GM18498 (cell line): ENCODE results near the gene CIAO1.
A peak's percentile ranks its signal among the peaks of the same experiment; 100 is the strongest.
"Not testable (repeated sequence)": the region's sequence is repeated elsewhere in the genome, so short reads cannot be mapped to it uniquely, and the experiment has no call there.

Experiments used
- ATAC-seq: cut with Tn5 transposase; IDR thresholded peaks from one replicate; pipeline ENCODE4 v1.9.1; 2021; ENCODE audit warnings: mild to moderate bottlenecking, moderate library complexity; ENCODE audit not compliant: unreplicated experiment

CIAO1 gene

DNA sequence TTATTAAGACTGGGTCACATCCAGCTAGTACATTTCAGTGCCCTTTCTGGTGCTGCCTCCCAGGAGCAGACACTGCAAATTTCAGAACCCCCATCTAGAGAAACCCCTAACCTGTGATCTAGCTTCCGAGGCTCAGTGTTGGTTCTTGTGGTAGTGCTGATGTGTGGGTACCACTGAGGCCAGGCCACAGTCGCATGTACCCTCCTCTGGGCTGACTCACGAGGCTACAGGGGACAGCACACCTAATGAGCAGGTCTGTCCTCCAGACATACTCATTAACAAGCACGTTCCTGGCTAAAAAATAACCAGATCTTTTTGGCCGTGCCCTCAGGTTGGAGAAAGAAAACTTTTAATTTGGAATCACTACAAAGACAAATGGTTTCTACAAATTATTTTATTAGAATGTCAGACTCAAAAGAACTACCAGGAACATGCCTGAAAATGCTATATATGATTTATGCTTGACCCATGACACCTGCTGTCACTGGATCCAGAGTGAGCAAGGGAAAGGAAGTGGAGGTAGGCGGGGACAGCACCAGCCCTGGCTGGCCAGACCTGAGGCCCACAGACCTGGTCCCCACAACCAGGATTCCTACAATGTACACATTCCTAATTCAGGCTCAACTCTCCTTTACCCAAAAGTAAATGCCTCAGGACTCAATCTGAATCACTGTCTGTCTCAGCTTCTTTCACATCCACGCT, 8.5 kb downstream of the CIAO1 start:
- ATAC-seq, result no peak

DNA sequence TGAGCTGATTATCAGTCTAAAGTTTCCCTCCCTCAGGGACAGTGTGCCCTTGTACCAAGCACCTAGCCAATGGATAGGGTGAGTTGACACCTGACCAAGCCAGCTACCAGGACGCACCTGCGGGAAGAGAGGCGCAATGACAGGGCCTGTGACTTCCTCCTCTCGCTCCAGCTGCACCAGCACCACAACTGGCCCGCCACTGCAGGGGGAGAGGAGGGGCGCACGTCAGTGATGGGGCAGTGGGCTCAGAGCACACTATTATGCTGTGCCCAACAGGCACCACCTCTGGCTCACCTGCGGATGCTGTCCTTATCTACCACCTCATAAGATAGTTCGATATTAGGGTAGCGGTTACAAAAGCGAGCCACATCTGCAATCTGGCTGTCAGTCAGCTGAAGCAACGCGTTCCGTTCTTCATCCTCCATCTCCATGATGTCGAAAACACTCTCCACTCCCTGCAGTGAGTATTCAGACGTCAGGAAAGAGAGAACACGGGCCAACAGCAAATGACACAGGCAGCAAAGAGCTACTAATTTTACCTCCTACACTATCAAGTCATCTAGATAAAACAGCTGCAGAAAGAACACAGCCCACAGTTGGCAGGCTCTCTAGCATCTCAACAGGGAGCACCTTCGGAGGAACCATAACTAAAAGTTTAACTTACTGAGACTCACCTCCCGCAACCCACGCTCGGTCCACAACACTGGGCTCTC, 10.9 kb downstream of the CIAO1 start:
- no peak for ATAC-seq

DNA sequence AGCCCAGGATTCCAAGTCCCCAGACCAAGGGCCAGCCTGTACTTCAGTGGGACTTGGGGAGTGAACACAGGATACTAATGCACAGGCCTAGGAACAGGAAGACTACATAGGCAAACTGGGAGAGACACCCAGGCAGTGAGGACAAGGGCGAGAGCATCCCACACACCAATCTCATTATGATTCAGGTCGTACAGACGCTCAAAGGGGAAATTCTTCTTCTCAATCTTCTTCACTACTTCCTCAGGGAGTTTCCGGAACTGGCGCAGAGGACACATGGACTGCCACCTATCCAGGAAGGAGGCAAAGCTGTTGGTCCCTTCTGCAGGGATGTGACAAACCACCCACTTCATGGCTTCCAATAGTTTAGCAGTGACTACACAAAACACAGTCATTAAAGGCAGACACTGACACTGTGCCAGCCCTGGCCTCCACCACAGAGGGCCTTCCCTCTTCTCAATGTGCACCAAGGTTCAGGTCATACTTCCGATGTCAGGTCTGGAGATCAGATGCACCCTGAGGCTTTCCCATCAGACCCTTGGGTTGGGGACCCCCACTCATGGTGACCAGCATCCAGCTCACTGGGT, 21.3 kb downstream of the CIAO1 start:
- ATAC-seq, result no peak

DNA sequence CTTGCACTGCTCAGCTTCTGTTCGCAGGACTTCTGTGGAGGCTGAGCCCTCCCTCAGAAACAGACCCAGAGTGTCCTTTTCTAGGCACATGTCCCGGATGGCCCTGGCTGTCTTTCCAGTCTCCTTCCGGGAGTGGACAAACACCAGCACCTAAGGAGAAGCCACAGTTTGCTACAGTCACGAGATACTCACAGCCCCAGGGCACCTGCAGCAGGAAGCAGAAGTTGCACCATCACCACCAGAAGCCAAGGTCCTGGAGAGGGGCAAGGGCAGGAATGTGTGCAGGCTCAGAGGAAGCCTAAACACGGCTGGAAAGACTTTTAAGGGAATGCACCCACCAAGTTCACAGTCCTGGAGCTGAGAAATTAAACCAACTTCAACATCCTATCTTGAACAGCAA, 25.7 kb downstream of the CIAO1 start:
- ATAC-seq, result no peak

DNA sequence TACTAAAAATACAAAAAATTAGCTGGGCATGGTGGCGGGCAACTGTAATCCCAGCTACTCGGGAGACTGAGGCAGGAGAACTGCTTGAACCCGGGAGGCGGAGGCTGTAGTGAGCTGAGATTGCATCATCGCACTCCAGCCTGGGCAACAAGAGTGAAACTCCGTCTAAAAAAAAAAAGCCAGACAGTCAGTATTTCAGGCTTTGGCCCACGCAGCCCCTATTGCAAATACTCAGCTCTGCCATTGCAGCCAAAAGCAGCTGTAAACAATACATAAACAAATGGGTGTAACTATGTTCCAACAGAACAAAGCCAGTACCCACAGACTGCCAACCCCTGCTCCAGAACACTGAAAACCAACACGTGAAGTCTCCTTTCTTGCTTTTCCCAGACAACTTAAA, 28.2 kb downstream of the CIAO1 start:
- ATAC-seq, result not testable (repeated sequence)

DNA sequence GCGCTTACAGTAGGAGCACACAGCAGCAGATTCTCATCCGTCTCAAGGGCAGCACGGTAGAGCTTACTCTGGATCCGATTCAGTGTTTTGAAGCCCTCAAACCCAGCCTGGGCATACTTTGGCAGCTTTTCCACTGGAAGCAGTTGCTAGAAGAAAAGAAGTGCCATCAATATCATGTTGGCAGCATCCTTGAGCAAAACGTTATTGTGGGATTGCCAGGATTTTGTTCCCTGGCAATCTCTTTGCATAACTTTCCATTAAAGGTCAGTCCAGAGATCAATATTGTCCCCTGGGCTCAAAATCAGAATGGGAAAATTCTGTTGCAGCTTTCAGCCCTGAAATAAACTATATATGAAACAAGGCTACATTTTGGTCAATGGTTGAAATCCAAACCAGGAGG, 30.9 kb downstream of the CIAO1 start:
- no peak for ATAC-seq

DNA sequence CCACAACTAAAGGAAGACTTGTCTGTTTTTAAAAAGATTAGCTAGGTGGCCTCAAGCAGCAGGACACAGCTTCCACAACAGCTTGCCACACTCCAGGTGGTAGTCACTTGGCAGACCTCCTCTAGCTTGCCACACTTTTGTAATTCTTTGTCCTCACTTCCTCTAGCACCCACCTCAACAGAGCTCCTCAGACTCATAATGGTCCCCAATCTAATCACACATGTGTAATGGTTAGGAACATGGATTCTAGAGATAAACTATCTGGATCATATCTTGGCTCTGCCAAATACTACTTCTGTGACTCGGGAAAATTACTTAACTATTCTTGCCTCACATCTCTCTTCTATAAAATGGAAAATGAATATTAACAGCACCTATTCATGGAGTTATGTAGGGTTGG, 35.8 kb downstream of the CIAO1 start:
- no peak for ATAC-seq

DNA sequence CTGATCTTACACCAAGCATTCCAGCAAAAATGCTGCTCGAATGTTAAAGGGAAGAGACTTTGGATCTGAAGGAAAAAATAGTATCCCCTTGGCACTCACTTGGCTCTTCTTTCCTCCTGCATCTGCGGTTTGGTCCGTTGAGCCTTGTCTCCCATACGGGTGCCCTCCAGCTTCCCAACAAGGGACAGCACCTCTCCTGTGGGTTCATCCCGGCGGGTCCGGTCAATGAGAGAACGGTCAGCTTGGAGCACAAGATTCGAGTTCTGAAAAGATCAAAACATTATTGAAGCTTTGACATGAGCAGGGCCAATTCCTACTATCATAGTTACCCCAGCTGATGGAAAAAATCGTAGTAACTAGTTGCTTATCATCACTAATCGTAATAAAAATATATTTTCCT, 38.6 kb downstream of the CIAO1 start:
- no peak for ATAC-seq

DNA sequence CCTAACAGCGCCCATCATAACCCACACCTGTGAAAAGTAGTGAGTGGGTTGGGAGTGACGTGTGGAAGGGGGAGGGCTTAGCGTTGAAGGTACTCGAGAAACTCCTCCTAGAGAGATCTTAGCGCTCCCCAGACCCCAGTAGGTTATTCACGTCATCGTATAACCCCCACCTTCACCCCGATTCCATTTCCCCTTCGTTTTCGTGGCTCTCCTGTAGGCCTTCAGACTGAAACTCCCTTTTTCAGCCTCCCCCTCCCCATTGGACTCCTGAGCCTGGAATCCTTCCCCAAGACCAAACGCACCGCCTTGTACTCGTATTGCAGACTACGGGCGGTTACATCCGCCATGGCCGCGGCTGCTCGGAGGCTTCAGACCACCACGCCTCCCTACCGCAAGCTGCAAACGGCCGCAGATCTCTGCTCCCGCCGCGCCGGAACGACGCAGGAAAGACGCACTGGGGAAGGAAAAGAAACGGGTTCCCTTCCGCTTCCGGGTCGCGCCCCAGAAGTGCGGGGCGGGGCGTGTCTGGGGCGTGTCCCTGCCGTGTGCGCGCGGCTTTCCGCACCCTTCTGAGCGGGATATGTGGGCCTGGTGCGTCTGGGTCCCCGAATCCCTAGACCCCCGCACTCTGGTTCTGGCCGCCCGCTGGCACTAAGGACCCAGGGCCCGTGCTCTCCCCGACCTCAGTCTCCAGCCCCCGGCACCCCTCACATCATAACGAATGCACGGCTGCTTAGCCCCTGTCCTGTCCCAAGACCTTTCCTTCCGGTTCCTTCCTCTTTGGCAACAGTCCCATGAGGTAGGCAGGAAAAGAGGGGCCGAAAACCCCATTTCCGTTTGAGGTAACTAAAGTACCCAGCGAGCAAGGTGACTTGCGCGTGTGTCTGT, 39.3 kb downstream of the CIAO1 start, which contains the start of gene SNRNP200:
Gene SNRNP200 (minus strand): TSS at position 456 of the 888 bp plus-strand sequence. CDS start 109 bp downstream, at position 347.
- ATAC-seq, result peak; percentile 93

DNA sequence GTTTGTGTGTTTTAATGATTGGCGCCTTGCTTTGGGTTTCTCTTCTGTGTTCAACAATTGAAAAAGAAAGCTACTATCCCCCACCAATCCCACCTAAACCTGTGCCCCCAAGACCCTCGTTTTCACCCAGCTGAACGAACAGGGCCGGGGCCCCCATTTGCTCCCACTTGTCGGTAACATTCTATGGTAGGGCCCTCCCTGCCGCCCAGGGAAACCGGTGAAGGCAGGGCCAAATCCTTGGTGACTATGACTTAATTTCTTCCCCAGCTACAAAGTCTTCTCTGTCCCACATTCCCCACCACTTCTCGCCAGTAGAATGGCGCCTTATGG, 39.9 kb downstream of the CIAO1 start:
- peak; percentile 6 for ATAC-seq

DNA sequence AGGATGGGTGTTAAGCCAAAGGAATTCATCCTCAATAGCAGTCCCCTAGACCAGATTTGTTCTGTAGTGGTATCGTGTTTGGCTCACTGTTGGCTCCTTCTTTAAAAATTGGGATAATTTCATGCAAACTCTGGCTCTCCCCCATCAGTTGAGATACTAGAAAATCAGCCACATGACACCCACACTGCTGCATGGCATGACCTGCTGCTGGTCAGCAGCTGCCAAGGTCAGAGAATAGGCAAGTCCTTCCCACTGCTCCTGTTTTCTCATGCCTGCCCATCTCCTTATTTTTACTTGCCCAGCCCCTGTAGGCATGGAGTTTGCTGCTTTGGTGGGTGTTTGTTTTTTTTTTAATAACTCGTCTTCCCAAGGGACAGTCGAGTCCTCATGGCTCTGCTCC, 40.3 kb downstream of the CIAO1 start:
- no peak for ATAC-seq

DNA sequence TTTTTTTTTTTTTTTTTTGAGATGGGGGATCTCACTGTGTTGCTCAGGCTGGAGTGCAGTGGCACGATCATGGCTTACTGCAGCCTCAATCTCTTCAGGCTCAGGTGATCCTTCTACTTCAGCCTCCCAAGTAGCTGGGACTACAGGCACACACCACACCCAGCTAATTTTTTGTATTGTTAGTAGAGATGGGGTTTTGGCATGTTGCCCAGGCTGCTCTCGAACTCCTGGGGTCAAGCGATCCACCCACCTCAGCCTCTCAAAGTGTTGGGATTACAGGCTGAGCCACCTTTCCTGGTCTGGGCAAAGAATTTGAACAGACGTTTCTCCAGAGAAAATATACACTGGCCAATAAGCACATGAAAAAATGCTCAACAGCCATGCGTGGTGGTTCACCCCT, 42.2 kb downstream of the CIAO1 start:
- ATAC-seq, result no peak

DNA sequence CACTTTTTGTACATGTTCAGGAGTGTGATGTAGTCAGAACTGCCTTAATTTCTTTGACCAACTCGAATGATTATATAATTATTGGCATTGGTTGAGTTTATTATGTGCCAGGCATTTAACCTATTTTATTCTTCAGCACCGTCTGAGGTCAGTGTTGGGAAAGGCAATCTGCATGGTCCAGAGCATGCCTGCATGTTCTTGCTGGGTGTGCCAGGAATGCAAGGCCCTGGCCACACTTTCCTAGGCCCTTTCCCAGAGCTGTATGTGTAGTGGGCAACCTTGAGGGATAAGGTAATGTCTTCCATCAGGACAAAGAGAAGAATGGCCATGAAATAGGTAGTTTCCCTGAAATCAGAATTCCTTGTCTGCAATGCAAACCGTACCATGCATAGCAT, 49.0 kb downstream of the CIAO1 start:
- ATAC-seq, result no peak

DNA sequence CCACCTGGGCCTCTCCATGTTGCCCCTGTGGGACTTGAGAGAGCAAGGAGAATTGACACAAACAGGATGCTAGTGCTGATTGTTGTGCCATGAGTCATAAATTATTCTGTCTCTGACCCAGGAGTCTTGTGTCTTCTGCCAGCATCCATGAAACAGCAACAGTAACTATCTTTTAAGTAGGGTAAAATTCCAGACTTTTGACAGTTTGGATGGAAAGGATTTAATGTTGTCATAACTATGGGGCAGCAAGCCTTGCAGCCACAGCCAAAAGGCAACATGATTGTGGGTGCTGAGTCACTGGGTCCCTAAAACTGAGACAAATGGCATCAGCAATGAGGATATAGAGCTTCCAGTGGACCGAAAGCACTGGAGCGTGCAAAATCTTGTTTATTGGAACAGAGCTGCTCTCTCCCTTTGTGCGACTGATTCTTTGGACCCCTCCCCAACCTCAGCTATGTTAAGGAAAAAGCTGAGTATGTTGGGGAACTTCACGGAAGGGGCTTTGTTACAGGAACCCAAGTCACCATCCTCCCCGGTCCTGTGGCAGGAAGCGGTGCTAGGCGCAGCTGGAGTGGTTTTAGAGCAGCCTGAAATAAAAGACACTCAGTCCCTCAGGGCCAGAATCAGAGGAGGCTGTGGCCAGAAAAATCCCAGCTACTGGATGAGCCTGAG, 49.5 kb downstream of the CIAO1 start:
- ATAC-seq, result no peak

DNA sequence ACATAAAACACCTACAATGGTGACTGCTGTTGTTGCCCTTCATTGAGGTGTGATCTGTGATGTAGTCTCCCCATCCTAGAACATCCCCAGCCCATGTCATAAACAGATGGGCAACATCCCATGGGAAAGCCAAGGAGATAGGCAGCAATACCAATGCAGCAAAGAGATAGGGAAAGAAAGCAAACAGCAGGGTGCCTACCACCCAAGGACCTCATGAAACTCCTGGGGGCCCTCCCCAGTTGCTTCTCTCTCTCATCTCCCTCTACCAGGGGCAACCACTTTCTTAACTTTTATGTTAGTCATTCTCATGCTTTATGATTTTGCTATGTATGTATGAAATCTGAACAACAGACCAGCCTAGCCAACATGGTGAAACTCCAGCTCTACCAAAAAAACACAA, 51.0 kb downstream of the CIAO1 start:
- ATAC-seq, result no peak

DNA sequence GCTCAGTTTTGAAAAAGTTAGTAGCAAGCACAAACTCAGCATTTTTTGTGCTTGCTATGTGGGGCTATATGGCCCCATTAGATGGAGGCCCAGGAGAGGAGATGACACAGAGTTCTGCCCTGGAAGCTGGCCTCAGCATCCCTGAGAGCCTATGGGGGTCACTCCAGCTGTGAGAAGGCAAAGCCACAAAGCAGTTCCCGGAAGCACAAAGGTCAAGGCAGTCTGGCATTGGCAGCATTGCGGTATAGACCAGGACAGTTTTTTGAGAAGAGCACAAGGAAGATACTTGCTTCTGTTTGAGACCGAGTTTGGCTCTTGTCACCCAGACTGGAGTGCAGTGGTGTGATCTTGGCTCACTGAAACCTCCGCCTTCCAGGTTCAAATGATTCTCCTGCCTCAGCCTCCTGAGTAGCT, 51.6 kb downstream of the CIAO1 start:
- no peak for ATAC-seq

DNA sequence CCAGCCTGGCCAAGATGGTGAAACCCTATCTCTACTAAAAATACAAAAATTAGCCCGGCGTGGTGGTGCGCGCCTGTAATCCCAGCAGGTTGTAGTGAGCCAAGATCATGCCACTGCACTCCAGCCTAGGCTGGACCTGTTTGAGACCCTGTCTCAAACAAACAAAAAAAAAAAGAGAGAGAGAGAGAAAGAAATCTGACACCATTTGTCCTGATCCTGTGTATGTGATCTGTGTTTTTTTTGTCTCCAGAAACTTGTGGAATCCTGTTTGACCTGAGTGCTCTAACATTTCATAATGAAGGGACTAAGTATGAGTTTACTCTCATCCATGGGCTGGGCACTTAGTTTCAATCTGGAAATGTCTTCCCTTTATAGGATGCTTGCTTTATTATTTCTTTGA, 52.7 kb downstream of the CIAO1 start:
- ATAC-seq, result no peak

DNA sequence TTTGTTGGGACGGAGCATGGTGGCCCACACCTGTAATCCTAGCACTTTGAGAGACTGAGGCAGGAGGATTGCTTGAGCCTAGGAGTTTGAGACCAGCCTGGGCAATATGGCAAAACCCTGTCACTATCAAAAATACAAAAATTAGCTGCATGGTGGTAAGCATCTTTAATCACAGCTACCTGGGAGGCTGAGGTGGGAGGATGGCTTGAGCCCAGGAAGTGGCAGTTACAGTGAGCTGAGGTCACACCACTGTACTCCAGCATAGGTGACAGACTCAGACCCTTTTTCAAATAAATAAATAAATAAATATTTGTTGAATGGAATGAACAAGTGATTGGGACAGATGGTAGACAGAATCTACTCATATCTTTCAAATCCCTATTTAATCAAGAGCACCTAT, 53.4 kb downstream of the CIAO1 start:
- no peak for ATAC-seq

DNA sequence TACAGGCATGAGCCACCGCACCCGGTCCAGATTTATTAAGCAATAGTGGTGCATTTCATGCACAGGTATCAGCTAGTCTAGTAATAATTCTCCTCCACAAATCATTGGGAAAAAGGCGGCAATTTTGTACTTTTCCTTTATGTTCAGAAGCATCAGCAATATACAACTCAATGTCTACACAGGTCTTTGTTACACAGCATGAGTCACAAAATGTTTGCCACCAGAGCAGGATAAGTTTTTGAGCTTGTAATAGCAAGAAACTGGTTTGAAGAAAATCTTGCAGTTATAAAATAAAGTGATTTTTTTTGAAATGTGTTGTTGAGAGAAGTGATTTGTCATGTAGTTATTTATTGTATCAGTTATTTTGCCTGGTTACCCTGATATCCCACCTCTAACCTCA, 54.3 kb downstream of the CIAO1 start:
- no peak for ATAC-seq

DNA sequence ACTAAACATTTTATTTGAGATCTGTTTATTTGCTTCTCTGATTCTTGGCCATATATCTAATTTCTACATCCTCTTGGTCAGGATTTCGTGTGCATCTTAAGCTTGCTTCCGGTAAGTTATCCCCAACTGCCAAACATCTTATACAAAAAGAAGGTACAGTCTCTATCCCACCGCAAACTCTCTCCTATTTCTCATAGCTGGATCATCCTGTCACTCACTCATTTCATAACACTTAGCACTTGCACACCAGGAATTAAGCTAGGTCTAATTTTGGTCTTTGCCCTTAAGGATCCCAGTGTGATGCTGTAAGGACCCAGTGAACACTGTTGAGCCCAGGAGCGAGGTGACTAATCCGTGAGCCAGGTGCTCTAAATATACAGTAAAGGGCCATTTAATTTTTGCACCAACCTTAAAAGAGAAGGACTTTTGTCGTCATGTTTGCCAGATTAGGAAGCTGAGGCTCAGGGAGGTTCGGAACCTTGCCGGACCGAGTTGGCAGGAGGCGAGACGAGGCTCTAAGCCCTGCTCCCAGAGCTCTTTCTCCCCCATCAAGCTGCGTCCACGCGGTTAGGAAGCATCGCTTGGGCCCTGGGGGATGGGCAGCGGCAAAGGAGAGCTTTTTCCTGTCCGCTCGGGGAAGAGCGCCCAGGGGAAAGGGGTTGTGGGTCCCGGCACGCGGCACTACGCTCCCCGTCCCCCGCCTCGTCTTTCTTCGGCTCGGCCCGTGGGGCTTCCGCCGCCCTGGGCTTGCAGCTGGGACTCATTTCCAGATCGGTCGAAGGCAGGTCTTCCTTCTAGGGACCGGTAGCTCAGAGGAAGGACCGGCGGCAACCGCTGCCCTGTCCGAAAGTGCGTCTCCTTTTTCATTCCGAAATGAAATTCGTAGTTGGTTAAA, 55.0 kb downstream of the CIAO1 start:
- peak; percentile 33 for ATAC-seq
